Stimulated activated CD8-positive, alpha-beta memory T cell treated with anti-CD3 and anti-CD28 coated beads, Interleukin-7, amount 100 ng/mL, for 4 hours (primary cell): ENCODE results near the gene TDRD10.

ENCODE experiments used
- DNase-seq, 2 donors: peaks; one replicate each; pipeline ENCODE4 v3.0.0-alpha.2; 2020; ENCODE audit warnings: low read depth in 2 of 2

Gene TDRD10

DNA sequence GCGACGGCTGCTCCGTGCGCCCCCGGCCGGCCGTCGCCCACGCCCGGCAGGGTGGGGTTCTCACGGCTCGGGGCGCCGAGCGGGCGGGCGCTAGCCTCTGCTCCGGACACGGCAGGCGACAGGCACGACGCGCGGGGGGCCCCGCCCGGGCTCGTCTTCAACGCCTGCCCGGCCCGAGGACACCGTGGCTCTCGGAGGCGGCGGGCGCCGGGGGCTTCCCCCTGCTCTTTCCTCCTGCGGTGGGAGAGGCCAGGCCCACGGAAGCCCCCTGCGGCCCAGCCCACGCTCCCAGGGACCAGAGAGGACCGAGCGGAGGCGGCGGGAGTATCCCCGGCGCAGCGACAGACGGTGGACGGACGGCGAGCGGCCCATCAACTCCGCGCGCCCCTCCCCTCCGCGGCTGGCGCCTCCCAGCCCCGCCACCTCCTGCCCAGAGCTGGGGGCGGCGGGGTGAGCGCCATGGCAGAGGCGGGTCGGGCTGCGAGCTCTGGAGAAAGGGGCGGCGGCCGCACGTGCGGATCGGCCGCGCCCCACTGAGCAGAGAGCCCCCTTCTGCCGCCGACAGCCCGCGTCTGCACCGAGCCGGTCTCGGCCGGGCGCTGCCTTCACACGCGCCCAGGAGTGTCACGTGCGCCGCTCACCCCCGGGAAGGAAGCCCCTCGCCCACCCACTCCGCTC lies at the start of gene TDRD10, which contains the start of gene SHE:
Gene TDRD10 (plus strand): TSS at position 154 of the 678 bp plus-strand sequence. CDS start 4,685 bp downstream, outside the sequence.
Gene SHE (minus strand): TSS at position 347 of the 678 bp plus-strand sequence. CDS start 386 bp downstream, outside the sequence.
- DNase-seq: no peak

- no peak for DNase-seq
Measured at GRCh38 chr1:154453161-154453560, 48.9 kb upstream of the TDRD10 start.

DNA sequence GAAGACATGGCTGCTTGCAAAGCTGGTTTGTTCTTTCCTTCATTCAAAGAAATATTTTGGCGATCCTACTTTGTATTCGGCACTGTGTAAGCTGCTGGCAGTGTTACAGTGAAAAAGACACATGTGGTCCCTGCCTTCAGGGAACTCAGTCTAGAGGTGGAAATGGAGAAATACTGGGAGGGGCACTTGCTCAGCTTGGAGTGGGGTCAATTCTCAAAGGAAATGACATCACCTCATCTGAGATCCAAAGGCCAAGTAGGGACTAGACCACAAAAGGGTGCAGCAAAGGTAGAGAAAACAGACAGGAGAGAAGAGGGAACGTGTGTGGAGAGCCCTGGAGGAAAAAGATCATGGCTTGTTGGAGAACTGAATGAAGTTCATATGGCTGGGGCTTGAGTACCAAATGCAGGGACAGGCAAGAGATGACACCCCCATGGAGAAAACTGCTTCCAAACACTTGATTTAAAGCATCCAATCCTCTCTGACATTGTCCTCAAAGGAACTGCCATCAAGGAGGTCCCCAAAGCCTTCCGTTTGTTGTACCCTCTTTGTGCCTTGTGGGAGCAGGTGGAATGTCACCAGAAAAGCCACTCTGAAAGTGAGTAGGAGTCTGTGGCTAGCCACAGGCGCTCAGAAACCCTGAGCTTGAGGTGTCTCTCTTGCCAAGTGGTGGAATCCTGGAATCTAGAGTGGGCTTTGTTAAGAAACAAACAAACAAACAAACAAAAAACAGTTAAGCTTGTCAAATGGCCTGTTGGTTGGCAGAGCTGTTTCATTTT lies 48.3 kb upstream of the TDRD10 start:
- no peak for DNase-seq

DNA sequence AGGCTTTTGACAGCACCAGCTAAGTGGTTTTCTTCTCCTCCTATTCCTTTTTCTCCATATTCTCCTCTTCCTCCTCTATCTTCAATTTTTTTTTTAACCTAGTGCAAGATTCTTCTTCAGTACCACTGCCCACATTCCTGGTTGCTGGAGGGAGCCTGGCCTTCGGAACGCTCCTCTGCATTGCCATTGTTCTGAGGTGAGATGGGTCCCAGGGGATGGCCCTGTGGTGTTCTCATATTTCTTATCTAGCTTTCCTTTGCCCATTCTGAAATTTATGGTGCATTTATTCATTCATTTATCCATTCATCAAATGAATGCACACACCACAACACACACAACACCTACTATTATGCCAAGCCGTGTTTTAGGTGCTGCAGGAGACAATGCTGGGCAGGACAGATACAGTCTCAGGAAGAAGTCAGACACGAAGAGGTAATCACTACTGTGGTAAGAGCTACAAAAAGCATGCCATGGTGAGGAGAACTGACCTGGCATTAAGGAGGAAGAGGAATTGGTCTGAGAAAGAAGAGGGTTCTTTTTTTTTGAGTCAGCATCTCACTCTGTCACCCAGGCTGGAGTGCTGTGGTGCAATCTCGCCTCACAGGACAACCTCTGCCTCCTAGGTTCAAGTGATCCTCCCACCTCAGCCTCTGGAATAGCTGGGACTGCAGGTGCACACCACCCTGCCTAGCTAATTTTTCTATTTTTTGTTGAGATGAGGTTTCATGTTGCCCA lies 47.5 kb upstream of the TDRD10 start:
- DNase-seq: no peak

GRCh38 chr1:154456631-154457030 lies 45.4 kb upstream of the TDRD10 start:
- DNase-seq: no peak

DNA sequence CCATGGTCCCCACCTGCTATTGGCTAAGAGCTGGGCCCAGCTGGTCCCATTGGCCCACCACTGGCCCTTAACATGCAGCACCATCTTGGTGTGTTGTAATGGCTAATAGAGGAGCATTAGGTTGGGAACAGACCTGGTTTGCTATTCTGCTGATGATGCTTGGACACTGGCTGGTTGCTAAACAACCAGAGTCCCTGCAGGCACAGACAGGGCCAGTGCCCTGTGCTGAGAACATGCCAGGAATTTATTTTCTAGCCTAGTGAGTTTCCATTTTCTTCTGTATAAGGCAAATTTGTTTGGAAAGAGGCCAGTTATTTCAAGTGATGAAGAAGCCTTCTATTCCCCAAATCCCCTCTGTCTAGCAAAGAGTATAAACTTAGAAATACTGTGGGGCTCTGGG lies 42.9 kb upstream of the TDRD10 start:
- no peak for DNase-seq

GRCh38 chr1:154460695-154461260 lies 41.2 kb upstream of the TDRD10 start:
- no peak for DNase-seq

DNA sequence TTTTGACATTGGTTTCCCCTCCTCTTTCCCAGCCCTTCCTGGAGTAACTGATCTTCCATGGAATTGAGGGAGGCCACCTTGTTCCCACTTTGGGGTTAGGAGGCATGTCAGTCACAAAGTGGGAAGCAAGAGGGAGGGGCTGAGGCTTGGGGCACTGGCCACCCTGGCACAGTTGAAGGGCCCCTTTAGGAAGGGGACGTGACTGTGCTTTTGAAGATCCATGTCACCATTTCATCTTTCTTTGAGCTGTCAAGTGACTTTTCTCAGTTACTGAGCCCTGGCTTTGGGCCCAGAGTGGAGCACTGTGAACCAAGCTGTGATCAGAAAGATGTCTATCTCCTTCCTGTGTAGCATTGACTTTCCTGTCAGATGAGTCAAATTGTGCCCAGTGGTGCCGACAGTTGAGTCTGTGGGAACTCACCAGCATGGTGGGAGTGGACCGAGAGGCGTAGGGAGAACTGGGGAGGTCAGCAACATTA lies 38.5 kb upstream of the TDRD10 start:
- peak; percentile 20 to 38 for DNase-seq

DNA sequence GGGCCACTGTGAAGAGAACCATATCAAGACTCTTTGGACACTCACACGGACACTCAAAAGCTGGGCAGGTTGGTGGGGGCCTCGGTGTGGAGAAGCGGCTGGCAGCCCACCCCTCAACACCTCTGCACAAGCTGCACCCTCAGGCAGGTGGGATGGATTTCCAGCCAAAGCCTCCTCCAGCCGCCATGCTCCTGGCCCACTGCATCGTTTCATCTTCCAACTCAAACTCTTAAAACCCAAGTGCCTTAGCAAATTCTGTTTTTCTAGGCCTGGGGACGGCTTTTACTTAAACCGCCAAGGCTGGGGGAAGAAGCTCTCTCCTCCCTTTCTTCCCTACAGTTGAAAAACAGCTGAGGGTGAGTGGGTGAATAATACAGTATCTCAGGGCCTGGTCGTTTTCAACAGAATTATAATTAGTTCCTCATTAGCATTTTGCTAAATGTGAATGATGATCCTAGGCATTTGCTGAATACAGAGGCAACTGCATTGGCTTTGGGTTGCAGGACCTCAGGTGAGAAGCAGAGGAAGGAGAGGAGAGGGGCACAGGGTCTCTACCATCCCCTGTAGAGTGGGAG lies 36.3 kb upstream of the TDRD10 start:
- DNase-seq: no peak

GRCh38 chr1:154466206-154466605 lies 35.8 kb upstream of the TDRD10 start:
- no peak for DNase-seq

GRCh38 chr1:154466921-154467417 lies 35.0 kb upstream of the TDRD10 start:
- DNase-seq: no peak

- no peak for DNase-seq
Measured at GRCh38 chr1:154467434-154468102, 34.5 kb upstream of the TDRD10 start.

GRCh38 chr1:154468535-154469250 lies 33.3 kb upstream of the TDRD10 start:
- no peak for DNase-seq

- no peak for DNase-seq
Measured at GRCh38 chr1:154469844-154470560, 32.0 kb upstream of the TDRD10 start.

- no peak for DNase-seq
Measured at GRCh38 chr1:154471304-154471703, 30.7 kb upstream of the TDRD10 start.

GRCh38 chr1:154474802-154475201 lies 27.2 kb upstream of the TDRD10 start:
- DNase-seq: no peak

GRCh38 chr1:154476791-154477190 lies 25.2 kb upstream of the TDRD10 start:
- no peak for DNase-seq

- no peak for DNase-seq
Measured at GRCh38 chr1:154478013-154478412, 24.0 kb upstream of the TDRD10 start.

- no peak for DNase-seq
Measured at GRCh38 chr1:154478639-154479038, 23.4 kb upstream of the TDRD10 start.
